GM18520 (cell line): ENCODE results near the gene MBTPS1.
"Not testable (repeated sequence)": the region's sequence is repeated elsewhere in the genome, so short reads cannot be mapped to it uniquely, and the experiment has no call there.

Experiments
- ATAC-seq: cut with Tn5 transposase; IDR thresholded peaks from one replicate; pipeline ENCODE4 v1.9.1; 2021; ENCODE audit not compliant: unreplicated experiment

Gene MBTPS1

DNA sequence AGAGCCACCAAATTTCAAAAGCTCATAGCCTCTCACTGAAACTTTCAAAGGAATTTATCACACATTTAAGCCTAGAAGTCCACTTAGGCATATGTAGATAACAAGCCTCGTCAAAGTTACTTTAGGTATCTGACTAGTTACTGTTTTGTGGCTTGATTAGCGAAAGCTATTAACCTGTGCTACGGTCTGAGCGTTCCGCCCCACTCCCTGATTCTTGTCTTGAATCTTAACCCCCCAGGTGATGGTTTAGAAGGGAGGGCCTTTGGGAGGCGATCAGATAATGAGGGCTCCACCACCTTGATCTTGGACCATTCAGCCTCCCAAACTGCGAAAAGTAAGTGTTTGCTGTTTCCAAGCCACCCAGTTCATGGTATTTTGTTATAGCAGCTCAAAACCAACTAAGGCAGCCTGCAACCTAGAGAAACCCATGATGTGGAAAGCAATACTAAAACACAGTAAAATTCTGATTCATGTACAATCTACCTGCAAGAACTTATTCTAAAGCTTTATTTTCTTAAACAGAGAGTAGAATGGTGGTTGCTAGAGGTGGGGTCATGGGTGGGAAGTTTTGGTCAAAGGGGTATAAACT lies 21.1 kb upstream of the MBTPS1 start:
- ATAC-seq, result no peak

DNA sequence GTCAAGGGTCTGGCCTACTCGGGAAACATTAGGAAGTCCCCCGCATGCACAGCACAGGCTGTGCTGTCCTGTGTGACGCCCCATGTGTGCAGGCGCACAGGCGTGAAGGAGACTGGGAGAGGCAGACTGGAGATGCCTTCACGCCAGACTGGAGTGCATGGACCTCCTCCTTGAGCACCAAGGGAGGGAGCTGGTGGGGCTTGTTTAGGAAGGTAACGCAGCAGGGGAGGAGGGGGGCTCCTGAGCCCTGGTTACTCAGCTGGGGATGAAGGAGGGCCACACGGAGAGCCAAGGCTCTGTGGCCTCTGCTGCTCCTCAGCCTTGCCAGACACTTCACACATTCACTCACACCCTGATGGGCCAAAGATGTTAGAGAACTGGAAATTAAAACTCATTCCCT lies 20.5 kb upstream of the MBTPS1 start:
- ATAC-seq, result no peak

GRCh38 chr16:84136331-84137125 lies 19.8 kb upstream of the MBTPS1 start:
- ATAC-seq, result no peak

- ATAC-seq, result no peak
Measured at GRCh38 chr16:84132527-84133285, 16.0 kb upstream of the MBTPS1 start.

GRCh38 chr16:84131117-84131516 lies 14.4 kb upstream of the MBTPS1 start:
- ATAC-seq, result no peak

GRCh38 chr16:84124257-84125073 lies 7.7 kb upstream of the MBTPS1 start:
- ATAC-seq, result no peak

DNA sequence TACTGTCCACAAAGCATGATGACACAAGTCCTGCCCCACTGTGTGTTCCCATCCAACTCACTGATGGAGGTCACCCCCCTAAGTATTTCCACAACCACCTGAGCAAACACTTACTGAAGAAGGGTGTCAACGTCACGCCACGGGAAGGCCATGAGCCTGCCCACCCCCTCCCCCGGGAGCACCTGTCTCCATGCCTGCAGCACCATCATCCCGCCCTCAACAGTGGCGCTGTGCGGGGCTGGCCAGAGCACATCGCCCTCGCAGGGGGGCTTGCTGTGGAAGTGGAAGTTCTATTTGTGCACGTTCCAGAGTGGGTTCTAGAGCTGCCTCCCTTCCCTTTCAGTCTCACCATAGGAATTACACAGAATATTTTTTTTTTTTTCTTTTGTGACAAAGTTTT lies 4.3 kb upstream of the MBTPS1 start:
- ATAC-seq, result no peak

DNA sequence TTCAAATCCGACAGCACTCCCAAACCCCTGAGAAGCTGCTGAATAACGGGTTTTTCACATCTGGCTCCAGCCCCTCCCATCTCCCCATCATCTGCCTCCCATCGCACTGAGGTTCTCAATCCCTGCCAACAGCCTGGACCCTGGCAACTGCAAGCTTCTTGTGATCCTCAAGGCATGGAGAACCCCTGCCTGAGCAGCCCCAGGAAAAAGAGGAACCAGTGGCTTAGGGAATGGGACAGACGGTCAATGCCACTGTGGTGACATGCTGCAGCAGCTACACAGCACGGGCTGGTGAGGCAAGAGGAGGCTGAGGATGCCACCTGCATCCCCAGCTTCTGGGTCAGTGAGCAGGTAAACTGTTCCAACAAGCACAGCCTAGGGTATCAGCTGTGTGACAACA lies 3.3 kb upstream of the MBTPS1 start:
- no peak for ATAC-seq

DNA sequence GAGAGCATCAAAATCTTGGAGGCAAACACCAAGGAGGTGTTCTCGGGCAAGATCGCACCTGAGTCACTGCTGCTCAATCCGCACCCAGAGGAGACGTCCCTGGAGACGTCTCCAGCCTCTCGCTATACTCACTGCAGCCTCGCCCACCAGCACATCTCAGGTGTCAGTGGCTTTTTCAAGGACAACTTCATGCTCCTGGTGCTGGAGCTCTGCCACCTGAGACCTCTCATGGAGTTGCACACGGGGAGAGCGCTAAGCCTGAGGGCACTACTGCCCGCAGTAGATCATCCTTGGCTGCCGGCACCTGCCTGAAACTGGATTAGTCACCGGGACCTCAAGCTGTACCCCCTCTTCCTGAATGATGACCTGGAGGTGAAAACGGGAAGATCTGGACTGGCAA lies 2.6 kb upstream of the MBTPS1 start:
- ATAC-seq, result no peak

DNA sequence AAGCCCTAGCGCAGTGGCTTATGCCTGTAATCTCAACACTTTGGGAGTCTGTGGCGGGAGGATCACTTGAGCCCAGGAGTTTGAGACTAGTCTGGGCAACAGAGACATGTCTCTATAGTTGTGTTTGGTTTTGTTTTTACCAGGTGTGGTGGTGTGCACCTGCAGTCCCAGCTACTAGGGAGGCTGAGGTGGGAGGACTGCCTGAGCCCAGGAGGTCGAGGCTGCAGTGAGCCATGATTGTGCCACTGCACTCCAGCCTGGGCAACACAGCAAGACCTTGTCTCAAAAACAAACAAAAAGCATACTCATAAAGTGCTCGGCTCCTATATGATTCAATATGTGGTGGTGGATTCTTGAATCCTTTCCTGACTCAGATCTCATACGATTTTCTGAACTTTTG lies 1.6 kb upstream of the MBTPS1 start:
- ATAC-seq, result not testable (repeated sequence)

- no peak for ATAC-seq
Measured at GRCh38 chr16:84117494-84117843, 727 bp upstream of the MBTPS1 start.

GRCh38 chr16:84115919-84116719 lies 623 bp downstream of the MBTPS1 start:
- peak; percentile 9 for ATAC-seq

GRCh38 chr16:84111949-84112348 lies 4.8 kb downstream of the MBTPS1 start:
- ATAC-seq, result not testable (repeated sequence)

- no peak for ATAC-seq
Measured at GRCh38 chr16:84111525-84111924, 5.2 kb downstream of the MBTPS1 start.

DNA sequence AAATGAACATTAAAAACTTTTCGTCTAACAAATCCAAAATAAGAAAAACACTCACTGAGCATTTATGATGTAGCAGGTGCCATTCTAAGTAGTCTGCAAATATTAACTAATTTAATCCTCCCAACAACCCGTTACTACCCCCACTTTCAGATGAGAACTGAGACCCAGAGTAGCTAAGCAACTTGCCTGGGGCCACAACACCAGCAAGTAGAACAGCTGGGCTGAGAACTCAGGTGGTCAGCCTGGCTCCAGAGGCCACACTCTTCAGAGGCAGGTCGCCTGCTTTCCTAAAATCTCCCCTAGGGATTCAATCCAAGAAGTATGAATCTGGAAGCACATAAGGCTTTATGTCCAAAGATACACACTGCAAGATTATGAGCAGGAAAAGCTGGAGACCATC lies 6.2 kb downstream of the MBTPS1 start:
- ATAC-seq, result no peak

DNA sequence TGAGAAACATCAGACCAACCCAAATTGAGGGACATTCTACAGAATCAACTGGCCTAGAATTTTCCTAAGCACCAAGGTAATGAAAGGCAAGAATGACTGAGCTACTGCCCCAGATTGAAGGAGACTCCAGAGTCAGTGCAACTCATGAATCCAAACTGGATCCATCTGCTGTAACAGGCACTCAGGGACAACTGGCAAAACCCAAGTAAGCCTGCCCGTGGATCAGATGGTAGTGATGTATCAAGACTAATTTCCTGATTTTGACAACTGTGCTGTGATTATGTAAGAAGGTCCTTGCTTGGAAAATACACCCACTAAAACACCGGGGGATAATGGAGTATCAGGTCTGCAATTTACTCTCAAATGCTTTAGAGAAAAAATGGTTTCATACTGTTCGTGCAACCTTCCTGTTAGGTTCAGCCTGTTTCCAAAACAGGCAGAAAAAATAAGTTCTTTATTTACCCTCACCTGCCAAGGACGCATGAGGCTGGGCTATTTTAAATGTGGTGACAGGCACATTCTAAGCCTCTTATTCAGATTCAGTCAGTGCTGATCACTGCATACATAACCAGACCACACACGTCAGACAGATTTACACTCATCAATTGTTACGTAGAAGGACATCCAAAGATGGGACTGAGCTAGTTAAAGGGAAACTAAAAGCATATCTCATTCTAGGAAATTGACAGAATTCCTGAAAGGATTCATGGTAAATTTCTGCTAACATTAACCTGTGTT lies 7.0 kb downstream of the MBTPS1 start:
- no peak for ATAC-seq

GRCh38 chr16:84107921-84108320 lies 8.8 kb downstream of the MBTPS1 start:
- no peak for ATAC-seq

DNA sequence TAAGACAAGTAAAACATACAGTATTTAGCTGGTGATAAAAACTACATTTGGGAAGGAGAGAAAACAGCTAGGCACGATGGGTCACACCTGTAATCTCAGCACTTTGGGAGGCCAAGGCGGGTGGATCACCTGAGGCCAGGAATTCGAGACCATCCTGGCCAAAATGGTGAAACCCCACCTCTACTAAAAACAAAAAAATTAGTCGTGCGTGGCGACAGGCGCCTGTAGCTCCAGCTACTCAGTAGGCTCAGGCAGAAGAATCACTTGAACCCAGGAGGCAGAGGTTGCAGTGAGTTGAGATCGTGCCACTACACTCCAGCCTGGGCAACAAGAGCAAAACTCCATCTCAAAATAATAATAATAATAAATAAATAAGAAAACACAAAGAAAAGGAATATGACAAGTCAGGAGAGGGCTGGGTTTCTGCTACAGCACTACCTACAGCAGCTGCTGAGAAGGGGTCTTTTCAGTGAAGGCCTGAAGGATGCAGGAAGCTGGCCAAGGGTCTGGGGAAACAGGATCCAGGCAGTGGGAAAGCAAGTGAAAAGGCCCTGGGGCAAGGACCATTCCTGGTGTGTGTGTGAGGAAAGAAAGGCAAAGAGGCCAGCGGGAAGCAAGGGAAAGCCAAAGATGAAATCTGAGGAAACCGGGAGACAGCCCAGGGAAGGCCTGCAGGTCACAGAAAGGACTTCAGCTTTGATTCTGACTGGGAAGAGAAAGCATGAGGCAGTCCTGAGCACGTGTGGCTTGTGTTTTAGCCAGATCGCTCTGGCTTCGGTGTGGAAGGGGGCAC lies 10.6 kb downstream of the MBTPS1 start:
- ATAC-seq, result no peak

GRCh38 chr16:84105301-84105815 lies 11.4 kb downstream of the MBTPS1 start:
- no peak for ATAC-seq
